Memory B cell (primary cell): ENCODE measurements around the gene ZNF618.

ENCODE experiments used
- ATAC-seq: fragments of 150-1000 bp; cut with Tn5 transposase; 2 replicates; pipeline ENCODE4 v1.10.0; 2021; ENCODE audit warnings: low read depth, mild to moderate bottlenecking, moderate library complexity
- DNase-seq, 2 donors: peaks; one replicate each; pipeline ENCODE4 v3.0.0; 2022; ENCODE audit warnings: low spot score in 2 of 2
- H3K27ac Mint-ChIP-seq: one replicate; pipeline ENCODE4 v1.8.0; 2022; ENCODE audit warnings: mild to moderate bottlenecking, moderate library complexity, mixed read lengths
- H3K27me3 Mint-ChIP-seq: one replicate; pipeline ENCODE4 v1.8.0; 2022; ENCODE audit warnings: mixed read lengths
- H3K36me3 Mint-ChIP-seq: one replicate; pipeline ENCODE4 v1.8.0; 2022; ENCODE audit warnings: mild to moderate bottlenecking, mixed read lengths
- H3K4me1 Mint-ChIP-seq: one replicate; pipeline ENCODE4 v1.8.0; 2022; ENCODE audit warnings: mixed read lengths
- H3K4me3 Mint-ChIP-seq: one replicate; pipeline ENCODE4 v1.8.0; 2022; ENCODE audit warnings: mild to moderate bottlenecking, moderate library complexity, mixed read lengths
- H3K9me3 Mint-ChIP-seq: one replicate; pipeline ENCODE4 v1.8.0; 2022; ENCODE audit warnings: mixed read lengths

The ZNF618 gene

DNA sequence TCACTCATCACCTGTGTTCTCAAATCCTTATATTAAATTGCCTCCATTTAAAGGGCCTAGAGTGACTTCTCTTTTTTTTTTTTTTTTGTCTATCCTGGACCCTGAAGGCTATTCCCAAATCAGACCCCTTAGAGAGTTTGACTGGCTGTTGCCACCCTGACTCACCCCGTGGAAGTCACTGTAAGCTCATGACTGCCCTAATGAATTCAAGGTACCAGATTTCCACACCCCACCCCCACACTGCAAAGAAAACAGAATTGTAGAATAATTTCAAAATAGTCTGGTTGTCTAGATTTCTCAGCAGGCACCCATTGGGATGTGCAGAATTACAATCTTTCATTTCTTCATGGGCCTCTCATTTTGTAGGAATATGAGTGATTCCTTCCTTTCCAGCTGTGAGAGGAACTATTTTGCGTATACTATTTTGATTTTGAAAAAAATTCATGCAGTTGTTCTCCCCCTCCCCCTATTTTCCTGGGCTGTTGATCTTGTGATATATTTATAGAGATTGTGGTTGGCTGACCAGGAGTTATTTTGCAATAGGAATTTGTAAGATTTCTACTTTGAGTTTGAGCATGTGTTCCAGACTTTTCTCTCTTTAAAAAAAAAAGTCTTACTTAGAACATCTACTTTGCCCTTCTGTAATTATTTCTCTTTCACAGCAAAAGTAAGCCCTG, 79.1 kb downstream of the ZNF618 start:
- Mint-ChIP-seq H3K27me3 (peaks cover 4% of the 10 kb centered on the region), H3K27ac (no peak overlapping the region), H3K4me3 (no peak overlapping the region), H3K9me3 (no peaks in the 10 kb centered on the region), H3K4me1 (peaks cover 2% of the 10 kb centered on the region), H3K36me3 (peaks cover 2% of the 10 kb centered on the region)
- DNase-seq (no peak), ATAC-seq (no peak)

GRCh38 chr9:113956901-113957300, 80.8 kb downstream of the ZNF618 start:
- ATAC-seq (no peak), DNase-seq (no peak)
- peaks cover 3% of the 10 kb centered on the region for H3K4me1 Mint-ChIP-seq
- H3K27ac Mint-ChIP-seq = no peak overlapping the region
- peaks cover 4% of the 10 kb centered on the region for H3K36me3 Mint-ChIP-seq
- H3K9me3 Mint-ChIP-seq = no peaks in the 10 kb centered on the region
- H3K27me3 Mint-ChIP-seq = peaks cover 5% of the 10 kb centered on the region
- no peak overlapping the region for H3K4me3 Mint-ChIP-seq

GRCh38 chr9:113957351-113957750, 81.2 kb downstream of the ZNF618 start:
- H3K27ac Mint-ChIP-seq = no peak overlapping the region
- no peaks in the 10 kb centered on the region for H3K9me3 Mint-ChIP-seq

DNA sequence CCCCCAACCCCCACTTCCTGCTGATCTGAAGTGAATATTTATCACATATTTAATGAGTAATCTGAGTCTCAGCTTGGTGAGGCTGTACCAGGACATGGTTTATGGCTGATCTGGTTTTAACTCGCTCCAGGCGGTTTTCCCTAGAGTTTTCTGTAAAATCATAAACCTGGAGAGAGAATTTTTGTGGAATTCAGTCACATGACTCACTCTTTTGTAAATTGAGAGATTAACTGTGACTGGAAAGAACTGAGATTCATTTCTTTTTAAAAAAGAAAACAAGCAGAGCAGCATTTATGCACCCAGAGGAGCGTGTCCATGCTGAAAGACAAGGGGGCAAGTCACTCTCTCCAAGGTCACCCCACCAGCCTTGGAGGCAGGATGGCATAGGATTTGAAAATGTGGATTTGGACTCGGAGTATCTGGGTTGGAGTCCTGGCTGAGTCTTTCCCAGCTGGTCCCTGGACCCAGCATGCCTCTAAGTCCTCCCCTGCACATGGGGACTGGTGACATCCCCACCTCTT, 81.8 kb downstream of the ZNF618 start:
- Mint-ChIP-seq H3K4me1 (peaks cover 3% of the 10 kb centered on the region), H3K4me3 (no peak overlapping the region), H3K9me3 (no peaks in the 10 kb centered on the region), H3K36me3 (peaks cover 4% of the 10 kb centered on the region), H3K27ac (no peak overlapping the region), H3K27me3 (peaks cover 5% of the 10 kb centered on the region)
- no peak for ATAC-seq
- DNase-seq = no peak

More at GRCh38 chr9:113957351-113957750, 81.2 kb downstream of the ZNF618 start:
- Mint-ChIP-seq H3K4me1 (peaks cover 3% of the 10 kb centered on the region), H3K27me3 (peaks cover 5% of the 10 kb centered on the region), H3K4me3 (no peak overlapping the region), H3K36me3 (peaks cover 4% of the 10 kb centered on the region)
- ATAC-seq (no peak), DNase-seq (no peak)

DNA sequence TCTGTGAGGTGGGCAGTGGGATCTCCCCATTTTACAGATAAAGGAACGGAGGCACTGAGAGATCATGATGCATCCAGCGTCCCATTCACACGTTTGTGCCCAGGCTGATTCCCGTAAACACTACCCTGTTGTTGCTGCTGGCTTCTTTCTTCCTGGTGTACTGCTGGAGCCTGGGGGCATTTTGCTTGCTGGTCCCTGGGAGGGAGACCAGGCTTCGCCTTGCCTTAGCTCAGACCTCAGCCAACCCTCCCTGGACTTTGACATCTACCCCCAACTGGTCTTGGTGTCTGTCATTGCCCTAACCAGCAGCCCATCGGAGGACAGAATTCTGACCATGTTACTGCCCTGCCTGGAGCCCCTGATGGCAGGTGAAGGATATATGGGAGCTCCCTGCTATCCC, 82.4 kb downstream of the ZNF618 start:
- Mint-ChIP-seq H3K9me3 (no peaks in the 10 kb centered on the region), H3K27me3 (peaks cover 5% of the 10 kb centered on the region), H3K27ac (no peak overlapping the region), H3K4me3 (no peak overlapping the region), H3K4me1 (peaks cover 3% of the 10 kb centered on the region), H3K36me3 (peaks cover 4% of the 10 kb centered on the region)
- no peak for DNase-seq
- no peak for ATAC-seq

DNA sequence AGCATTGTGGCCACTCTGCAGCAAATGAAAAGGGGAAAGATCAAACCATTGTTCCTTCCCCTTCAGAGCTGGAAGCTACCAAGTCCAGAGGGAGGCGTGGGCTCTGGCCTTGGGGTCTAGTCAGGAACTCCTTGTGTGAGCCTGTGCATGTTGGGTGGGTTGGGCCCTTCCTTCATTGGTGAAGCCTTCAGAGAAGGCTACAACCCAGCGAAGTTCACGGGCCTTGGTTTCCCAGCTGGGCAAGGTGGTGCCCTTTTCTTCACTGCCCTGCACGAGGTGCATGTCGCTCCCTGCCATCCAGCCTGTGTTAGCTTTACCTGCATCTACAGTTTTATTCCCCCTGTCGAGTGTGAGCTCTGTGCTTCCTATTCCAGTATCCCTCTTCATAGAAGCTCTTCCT, 84.7 kb downstream of the ZNF618 start:
- Mint-ChIP-seq H3K4me1 (peaks cover 3% of the 10 kb centered on the region), H3K36me3 (peaks cover 4% of the 10 kb centered on the region)
- ATAC-seq = no peak

GRCh38 chr9:113962396-113962795, 86.3 kb downstream of the ZNF618 start:
- peaks cover 3% of the 10 kb centered on the region for H3K4me1 Mint-ChIP-seq
- H3K27ac Mint-ChIP-seq = no peak overlapping the region
- no peak for DNase-seq
- H3K4me3 Mint-ChIP-seq = no peak overlapping the region
- H3K27me3 Mint-ChIP-seq = peaks cover 3% of the 10 kb centered on the region
- peaks cover 4% of the 10 kb centered on the region for H3K36me3 Mint-ChIP-seq
- H3K9me3 Mint-ChIP-seq = no peaks in the 10 kb centered on the region
- ATAC-seq = no peak

More for the DNA sequence above, 84.7 kb downstream of the ZNF618 start:
- no peak for DNase-seq
- no peak overlapping the region for H3K27ac Mint-ChIP-seq
- no peaks in the 10 kb centered on the region for H3K9me3 Mint-ChIP-seq
- no peak overlapping the region for H3K4me3 Mint-ChIP-seq
- peaks cover 3% of the 10 kb centered on the region for H3K27me3 Mint-ChIP-seq

GRCh38 chr9:113963017-113963620, 87.0 kb downstream of the ZNF618 start:
- Mint-ChIP-seq H3K4me1 (peaks cover 3% of the 10 kb centered on the region), H3K27ac (no peak overlapping the region), H3K36me3 (peaks cover 4% of the 10 kb centered on the region), H3K27me3 (peaks cover 3% of the 10 kb centered on the region), H3K9me3 (no peaks in the 10 kb centered on the region), H3K4me3 (no peak overlapping the region)
- ATAC-seq (no peak), DNase-seq (no peak)

DNA sequence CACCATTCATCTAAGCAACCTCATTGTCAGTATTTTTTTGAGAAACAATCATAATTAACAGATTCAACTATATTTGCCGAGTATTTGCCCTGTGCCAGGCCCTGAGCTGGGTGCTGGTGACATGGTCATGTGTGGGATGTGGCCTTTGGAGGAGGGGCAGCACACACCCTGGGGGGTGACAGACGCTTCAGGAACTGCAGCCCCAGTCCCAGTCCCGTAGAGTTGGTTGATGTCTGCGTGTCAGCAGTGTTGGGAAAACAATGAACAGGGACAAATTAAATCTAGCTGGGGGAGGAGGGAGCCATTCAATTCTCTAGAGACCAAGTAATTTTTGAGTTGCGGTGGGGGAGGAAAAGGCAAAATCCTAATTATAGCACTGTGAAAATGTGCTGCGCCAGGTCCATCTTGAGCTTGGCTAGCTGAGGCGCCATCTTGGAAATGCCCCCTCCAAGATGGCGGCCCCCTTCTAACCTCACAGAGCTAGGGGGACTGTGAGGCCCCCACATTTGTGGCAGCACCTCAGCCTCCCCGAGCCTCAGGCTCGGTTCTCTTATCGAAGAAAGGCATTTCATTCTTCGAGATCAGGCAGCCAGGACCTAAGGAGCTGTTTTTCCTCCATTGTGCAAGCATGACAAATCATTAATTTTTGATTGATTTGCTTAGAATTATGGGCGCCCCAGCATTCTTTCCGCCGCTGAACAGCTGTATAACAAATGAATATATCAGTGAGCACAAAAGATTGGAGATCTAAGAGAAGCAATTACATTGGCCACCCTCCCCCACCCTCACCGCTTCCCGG, 87.8 kb downstream of the ZNF618 start:
- H3K27ac Mint-ChIP-seq = no peak overlapping the region
- H3K4me1 Mint-ChIP-seq = peaks cover 3% of the 10 kb centered on the region
- no peaks in the 10 kb centered on the region for H3K9me3 Mint-ChIP-seq
- DNase-seq (no peak), ATAC-seq (no peak)
- peaks cover 4% of the 10 kb centered on the region for H3K36me3 Mint-ChIP-seq
- peaks cover 3% of the 10 kb centered on the region for H3K27me3 Mint-ChIP-seq
- no peak overlapping the region for H3K4me3 Mint-ChIP-seq

DNA sequence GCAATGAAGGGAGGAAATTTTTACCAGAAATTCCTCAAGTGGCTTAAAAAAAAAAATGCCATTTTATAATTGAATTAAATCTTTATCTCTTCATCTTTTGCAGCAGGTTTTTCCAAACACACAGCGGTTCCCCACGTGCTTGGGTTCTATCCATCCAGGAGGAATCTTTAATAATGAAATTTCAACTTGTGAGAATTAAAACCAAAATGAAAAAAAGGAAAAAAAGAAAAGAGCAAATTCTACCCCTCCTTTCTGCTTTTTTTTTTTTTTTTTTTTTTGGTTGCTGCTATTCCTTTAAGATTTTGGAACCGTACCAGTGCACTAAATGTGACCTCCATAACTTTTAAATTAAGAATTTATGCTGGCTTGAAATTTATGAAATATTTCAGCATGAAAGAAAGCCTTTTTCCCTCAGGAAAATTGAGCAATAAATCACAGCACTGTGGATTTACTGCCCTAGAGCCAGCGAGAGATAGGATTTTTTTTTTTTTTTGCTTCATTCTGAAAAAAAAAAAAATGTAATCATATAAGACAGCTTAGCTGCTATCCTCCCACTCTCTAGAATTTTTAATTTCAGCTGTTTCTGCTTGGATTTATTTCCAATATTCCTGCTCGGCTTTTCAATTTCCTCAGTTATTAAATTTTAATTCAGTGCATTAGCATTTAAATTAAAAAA, 88.5 kb downstream of the ZNF618 start:
- DNase-seq (no peak), ATAC-seq (no peak)
- H3K27ac Mint-ChIP-seq = no peak overlapping the region
- H3K4me1 Mint-ChIP-seq = peaks cover 3% of the 10 kb centered on the region
- no peak overlapping the region for H3K4me3 Mint-ChIP-seq
- peaks cover 7% of the 10 kb centered on the region for H3K36me3 Mint-ChIP-seq
- peaks cover 3% of the 10 kb centered on the region for H3K27me3 Mint-ChIP-seq
- peaks cover 3% of the 10 kb centered on the region for H3K9me3 Mint-ChIP-seq

- no peak overlapping the region for H3K4me3 Mint-ChIP-seq
- no peak for ATAC-seq
- peaks cover 2% of the 10 kb centered on the region for H3K36me3 Mint-ChIP-seq
- H3K4me1 Mint-ChIP-seq = no peaks in the 10 kb centered on the region
- H3K9me3 Mint-ChIP-seq = peaks cover 3% of the 10 kb centered on the region
- DNase-seq = no peak
- no peak overlapping the region for H3K27ac Mint-ChIP-seq
- H3K27me3 Mint-ChIP-seq = no peaks in the 10 kb centered on the region
These were observed 90.3 kb downstream of the ZNF618 start for GRCh38 chr9:113966394-113966793.

DNA sequence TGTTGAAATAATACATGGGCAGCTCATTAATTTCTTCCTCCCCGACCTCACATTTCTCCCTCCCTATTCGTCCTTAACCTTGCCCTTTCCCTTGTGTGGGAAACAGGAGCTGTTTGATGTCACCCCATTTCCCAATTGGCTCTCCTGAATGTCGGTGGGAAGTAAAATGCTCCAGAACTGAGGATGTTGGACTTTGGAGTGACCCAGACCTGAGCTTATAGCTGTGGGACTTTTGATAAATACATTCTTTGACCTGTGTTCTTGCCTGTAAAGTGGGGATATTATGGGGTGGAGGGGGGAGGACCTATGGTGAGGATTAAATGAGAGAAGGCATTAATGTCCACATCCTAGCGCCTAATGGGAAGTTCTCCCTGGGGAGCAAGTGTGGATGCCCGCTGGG, 91.3 kb downstream of the ZNF618 start:
- DNase-seq (no peak), ATAC-seq (no peak)
- Mint-ChIP-seq H3K4me1 (no peaks in the 10 kb centered on the region), H3K9me3 (peaks cover 3% of the 10 kb centered on the region), H3K27ac (no peak overlapping the region), H3K4me3 (no peak overlapping the region), H3K27me3 (no peaks in the 10 kb centered on the region), H3K36me3 (peaks cover 2% of the 10 kb centered on the region)

DNA sequence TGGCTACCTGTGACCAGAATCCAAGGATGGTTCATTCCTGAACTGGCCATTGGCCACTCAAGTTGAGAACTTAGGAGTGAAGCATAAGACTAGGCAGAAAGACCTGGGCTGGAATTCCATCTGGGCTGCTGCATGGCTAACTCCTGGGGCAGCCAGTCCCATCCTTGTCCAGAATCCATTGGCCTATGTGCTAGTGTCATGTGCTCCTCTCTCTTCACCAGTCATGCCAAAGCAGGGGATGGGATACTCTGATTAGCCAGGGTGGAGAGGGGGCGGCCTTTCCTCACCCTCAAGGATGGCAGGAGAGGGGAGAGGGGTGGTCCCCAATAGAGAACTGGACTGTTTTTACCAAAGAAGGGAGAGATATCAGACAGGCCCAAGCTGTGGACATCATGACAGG, 93.2 kb downstream of the ZNF618 start:
- Mint-ChIP-seq H3K27me3 (no peaks in the 10 kb centered on the region), H3K27ac (no peak overlapping the region), H3K4me3 (no peak overlapping the region), H3K9me3 (peaks cover 3% of the 10 kb centered on the region), H3K36me3 (peaks cover 2% of the 10 kb centered on the region), H3K4me1 (no peaks in the 10 kb centered on the region)
- DNase-seq (no peak), ATAC-seq (no peak)

- Mint-ChIP-seq H3K4me1 (no peaks in the 10 kb centered on the region), H3K27ac (no peak overlapping the region), H3K36me3 (peaks cover 2% of the 10 kb centered on the region), H3K9me3 (peaks cover 3% of the 10 kb centered on the region), H3K4me3 (no peak overlapping the region), H3K27me3 (no peaks in the 10 kb centered on the region)
- no peak for DNase-seq
- no peak for ATAC-seq
These were observed 97.1 kb downstream of the ZNF618 start for GRCh38 chr9:113973226-113973625.
